IPS-NIHi11 (cell line): ENCODE results near the gene NFILZ.

Experiments used
- DNase-seq: peaks from one replicate; pipeline ENCODE4 v3.0.0; 2012; ENCODE audit warnings: mixed read lengths, low spot score

Gene NFILZ

DNA sequence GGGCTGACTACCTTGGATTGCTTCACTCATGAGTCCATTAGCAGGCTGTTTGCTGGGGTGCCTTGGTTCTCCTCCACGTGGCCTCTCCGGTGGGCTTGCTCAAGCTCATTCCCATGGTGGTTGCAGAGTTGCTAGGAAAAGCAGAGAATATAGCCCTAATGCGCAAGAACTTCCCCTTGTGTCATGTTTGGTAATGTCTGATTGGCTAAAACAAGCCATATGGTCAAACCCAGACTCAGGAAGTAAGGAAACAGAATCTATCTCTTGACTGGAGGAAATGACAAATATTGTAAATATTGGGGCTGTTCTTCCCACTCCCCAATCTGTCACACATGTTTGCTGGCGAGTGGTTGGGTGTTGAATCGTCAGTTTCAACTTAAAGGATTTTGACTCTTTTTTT, 12.1 kb downstream of the NFILZ start:
- DNase-seq: no peak

DNA sequence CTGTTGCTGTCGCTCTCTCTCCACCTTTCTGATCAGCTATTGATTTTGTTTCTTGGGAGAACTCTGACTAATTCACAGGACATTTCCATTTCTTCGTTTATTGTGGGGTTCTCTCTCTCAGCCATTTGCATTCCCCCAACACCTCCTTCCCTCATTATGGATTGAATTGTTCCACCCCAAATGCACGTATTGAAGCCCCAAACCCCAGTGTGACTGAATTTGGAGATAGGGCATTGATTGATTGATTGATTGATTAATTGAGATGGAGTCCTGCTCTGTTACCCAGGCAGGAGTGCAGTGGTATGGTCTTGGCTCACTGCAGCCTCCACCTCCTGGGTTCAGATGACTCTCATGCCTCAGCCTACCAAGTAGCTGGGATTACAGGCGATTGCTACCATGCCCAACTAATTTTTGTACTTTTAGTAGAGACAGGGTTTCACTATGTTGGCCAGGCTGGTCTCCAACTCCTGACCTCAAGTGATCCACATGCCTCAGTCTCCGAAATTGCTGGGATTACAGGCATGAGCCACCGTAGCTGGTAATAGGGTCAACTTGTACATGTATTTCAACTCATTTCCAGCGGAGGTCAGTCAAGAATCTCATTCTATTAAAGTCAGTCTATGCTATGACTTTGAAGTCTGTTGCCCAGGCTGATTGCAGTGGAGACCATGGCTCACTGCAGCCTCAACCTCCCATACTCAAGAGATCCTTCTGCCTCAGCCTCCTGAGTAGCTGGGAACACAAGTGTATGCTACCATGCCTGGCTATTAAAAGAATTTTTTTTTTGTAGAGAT, 13.6 kb downstream of the NFILZ start:
- no peak for DNase-seq

DNA sequence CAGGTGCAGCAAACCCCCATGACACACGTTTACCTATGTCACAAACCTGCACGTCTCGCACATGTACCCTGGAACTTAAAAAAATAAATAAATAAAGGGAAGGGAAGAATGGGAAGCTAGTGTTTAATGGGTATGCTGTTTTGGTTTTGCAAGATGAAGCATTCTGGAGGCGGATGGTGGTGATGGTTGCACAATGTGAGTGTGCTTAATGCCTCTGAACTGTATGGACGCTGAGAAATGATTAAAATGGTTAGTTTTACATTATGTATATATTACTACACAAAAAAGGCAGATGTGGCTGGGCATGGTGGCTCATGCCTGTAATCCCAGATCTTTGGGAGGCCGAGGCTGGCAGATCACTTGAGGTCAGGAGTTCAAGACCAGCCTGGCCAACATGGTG, 17.8 kb downstream of the NFILZ start:
- no peak for DNase-seq

GRCh38 chr19:8654591-8655339, 24.3 kb downstream of the NFILZ start:
- peak; percentile 93 for DNase-seq

DNA sequence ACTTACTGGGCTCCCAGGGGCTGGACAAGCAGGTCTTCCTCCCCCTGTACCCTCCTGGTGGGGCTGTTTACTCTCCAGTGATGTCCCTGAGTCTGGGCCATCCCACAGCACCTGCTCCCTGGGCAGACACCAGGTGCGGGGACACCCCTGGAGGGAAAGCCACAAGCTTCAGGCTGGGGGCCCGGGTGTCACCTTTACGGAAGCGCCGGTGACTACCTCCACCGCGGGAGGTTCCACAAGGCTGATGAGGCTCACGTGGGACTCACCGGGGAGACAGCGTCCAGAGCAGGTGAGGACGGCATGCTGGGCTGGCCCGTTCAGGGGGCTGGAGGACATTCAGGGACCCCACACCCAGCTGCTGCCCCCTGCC, 24.9 kb downstream of the NFILZ start:
- DNase-seq: no peak

GRCh38 chr19:8657869-8658268, 27.4 kb downstream of the NFILZ start:
- DNase-seq: no peak

GRCh38 chr19:8659905-8660304, 29.5 kb downstream of the NFILZ start:
- DNase-seq: no peak

- no peak for DNase-seq
Observed at GRCh38 chr19:8662263-8662662, 31.8 kb downstream of the NFILZ start.

DNA sequence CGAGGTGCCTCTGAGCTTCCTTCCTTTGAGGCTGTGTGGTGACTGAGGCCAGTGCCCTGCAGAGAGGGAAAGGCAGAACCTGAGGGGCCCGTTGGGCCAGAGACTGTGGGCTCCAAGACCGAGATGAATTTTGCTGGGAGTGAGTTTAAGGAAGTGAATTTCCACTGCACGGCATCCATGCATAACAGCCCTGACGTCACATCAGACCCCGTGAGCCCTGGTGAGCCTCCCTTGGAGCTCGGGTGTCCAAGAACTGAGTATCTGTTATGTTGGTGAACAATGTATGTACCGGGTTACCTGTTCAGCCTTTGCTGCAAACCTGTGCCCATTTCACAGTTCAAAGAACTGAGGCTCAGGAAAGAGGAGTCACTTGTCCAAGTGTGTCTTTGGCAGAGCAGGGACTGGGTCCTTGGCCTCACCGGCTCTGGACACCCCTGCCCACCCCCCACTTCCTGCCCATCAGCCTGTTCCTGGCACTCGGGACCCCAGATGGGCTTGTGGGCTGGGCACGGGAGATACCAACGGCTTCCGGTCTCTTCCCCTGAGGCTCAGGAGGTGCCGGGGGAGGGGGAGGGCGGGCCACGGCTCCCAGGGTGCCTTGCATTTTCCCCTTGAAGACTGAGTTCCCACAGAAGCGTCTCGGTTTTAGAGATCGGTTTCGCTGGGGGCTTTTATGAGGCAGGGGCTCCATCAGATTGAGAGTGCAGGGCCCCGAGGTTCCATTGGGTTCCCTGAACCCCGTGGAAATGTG, 33.7 kb downstream of the NFILZ start:
- peak; percentile 58 for DNase-seq

DNA sequence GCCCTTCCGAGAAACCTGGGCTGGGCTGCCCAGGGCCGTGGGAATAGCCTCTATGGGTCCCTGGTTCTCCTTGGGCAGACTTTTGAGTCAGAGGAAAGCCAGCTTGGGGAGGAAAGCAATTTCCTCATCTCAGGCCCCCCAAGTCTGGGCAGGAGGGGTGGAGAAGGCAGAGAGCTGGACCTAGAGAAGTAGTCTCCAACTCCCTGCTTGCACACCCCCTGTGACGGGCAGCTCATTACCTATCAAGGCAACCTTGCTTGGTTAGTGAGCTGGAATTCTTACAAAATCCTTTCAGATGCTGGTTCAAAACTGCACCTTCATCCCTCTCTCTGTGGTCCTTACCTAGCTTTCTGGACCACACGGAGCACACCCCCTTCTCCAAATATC, 34.2 kb downstream of the NFILZ start:
- no peak for DNase-seq

DNA sequence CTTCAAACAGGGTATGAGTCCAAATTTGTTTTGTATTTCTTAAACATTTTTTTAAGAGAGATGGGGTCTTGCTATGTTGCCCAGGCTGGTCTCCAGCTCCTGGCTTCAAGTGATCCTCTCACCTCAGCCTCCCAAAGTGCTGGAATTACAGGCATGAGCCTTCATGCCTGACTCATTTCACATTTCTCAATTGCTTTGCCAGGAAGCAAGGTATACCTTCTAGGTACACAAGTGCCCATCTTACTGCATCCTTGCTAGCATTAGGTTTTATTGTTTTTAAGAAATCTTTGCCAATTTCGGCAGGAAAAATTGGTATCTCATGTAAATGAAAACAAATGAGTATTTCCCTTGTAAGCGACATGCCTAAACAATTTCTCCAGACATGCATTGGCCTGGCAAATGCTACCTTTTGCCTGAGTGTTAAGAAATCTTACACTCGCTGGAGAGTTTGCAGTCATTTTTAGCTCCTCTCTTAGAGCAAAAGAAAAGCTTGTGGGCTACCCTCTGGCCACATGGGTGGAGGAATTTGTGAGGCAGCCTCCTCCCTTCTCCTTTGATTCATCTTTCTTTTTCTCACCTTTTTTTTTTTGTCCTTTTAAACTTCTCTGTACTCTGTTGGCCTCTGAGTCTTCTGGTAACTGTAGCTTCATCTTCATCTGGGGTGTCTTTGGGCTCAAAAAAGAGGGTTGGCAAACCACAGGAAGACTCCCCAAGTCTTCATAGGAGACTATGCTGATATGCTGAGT, 35.2 kb downstream of the NFILZ start:
- DNase-seq: no peak

- no peak for DNase-seq
Observed at GRCh38 chr19:8666814-8667405, 36.5 kb downstream of the NFILZ start.

- DNase-seq: no peak
Observed at GRCh38 chr19:8673276-8673891, 43.0 kb downstream of the NFILZ start.

- no peak for DNase-seq
Observed at GRCh38 chr19:8675066-8675465, 44.6 kb downstream of the NFILZ start.

DNA sequence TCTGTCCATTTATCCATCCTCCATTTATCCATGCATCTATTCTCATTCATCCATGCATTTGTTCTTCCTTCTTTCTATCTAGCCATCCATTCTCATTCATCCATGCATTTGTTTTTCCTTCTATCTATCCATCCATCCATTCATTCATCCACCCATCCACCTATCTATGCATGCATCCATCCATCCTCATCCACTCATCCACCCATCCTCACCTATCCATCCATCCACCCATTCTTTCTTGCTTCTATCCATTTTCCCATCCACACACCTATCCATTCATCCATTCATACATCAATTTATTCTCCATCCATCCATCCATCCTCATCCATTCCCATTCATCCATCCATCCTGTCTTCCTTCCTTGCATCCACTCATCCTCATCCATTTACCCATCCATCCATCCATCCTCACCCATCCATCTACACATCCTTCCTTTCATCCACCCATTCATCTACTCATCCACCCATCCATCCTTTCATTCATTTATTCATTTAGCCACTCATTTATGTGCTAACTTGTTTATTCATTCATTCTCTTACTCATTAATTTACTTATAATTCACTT, 47.9 kb downstream of the NFILZ start:
- no peak for DNase-seq
